ENCODE measurements around the gene MYCBP.

The MYCBP gene

GRCh38 chr1:38818175-38818976 lies 54.8 kb downstream of the MYCBP start:
- ChIA-PET CTCF (interaction anchor here (0.6 to 4.0 kb wide), 18 partner anchors 8 to 794 kb away, joined by 3 to 22 read pairs (median 4); no protein-coding TSS in a partner anchor), POLR2A (no interaction called here)
- peak; percentile 79 for DNase-seq (ENCODE audit: extremely low spot score)
- TF ChIP-seq CTCF (IDR thresholded peaks at IDR 0.05; ENCODE audit: control extremely low read depth, extremely low read depth, low read depth, missing control alignments), result peak; percentile 84

- DNase-seq (ENCODE audit: extremely low spot score), result no peak
- POLR2A ChIA-PET, result no interaction called here
- no peak for TF ChIP-seq CTCF (IDR thresholded peaks at IDR 0.05; ENCODE audit: control extremely low read depth, extremely low read depth, low read depth, missing control alignments)
- CTCF ChIA-PET, result interaction anchor here (0.8 to 4.0 kb wide), 8 partner anchors 9 to 745 kb away, joined by 3 to 22 read pairs (median 4); no protein-coding TSS in a partner anchor
Measured at GRCh38 chr1:38817267-38818174, 55.6 kb downstream of the MYCBP start.

GRCh38 chr1:38815903-38816627 lies 57.1 kb downstream of the MYCBP start:
- ChIA-PET POLR2A (no interaction called here), CTCF (no interaction called here)
- DNase-seq (ENCODE audit: extremely low spot score), result peak; percentile 70
- TF ChIP-seq CTCF (IDR thresholded peaks at IDR 0.05; ENCODE audit: control extremely low read depth, extremely low read depth, low read depth, missing control alignments), result peak; percentile 17

GRCh38 chr1:38814984-38815464 lies 58.1 kb downstream of the MYCBP start:
- no peak for DNase-seq (ENCODE audit: extremely low spot score)
- TF ChIP-seq CTCF (IDR thresholded peaks at IDR 0.05; ENCODE audit: control extremely low read depth, extremely low read depth, low read depth, missing control alignments), result no peak
- CTCF ChIA-PET, result no interaction called here
- POLR2A ChIA-PET, result interaction anchor here (0.6 kb wide), 1 partner anchor 174 kb away, joined by 11 read pairs; no protein-coding TSS in a partner anchor

- no peak for TF ChIP-seq CTCF (IDR thresholded peaks at IDR 0.05; ENCODE audit: control extremely low read depth, extremely low read depth, low read depth, missing control alignments)
- DNase-seq (ENCODE audit: extremely low spot score), result no peak
- ChIA-PET POLR2A (no interaction called here), CTCF (no interaction called here)
Measured at GRCh38 chr1:38814444-38814983, 58.6 kb downstream of the MYCBP start.

Data from GM10248 (cell line).